Measurements from ENCODE around the gene DHFR. TPM values are rescaled to one million over a fixed set of nuclear protein-coding genes. Genes with fewer than 3 reads are reported as not detected.

Gene DHFR
- polyA plus RNA-seq, 1 of the 3 experiments (the other 2 are of a cell fraction): 16.6 TPM

DNA sequence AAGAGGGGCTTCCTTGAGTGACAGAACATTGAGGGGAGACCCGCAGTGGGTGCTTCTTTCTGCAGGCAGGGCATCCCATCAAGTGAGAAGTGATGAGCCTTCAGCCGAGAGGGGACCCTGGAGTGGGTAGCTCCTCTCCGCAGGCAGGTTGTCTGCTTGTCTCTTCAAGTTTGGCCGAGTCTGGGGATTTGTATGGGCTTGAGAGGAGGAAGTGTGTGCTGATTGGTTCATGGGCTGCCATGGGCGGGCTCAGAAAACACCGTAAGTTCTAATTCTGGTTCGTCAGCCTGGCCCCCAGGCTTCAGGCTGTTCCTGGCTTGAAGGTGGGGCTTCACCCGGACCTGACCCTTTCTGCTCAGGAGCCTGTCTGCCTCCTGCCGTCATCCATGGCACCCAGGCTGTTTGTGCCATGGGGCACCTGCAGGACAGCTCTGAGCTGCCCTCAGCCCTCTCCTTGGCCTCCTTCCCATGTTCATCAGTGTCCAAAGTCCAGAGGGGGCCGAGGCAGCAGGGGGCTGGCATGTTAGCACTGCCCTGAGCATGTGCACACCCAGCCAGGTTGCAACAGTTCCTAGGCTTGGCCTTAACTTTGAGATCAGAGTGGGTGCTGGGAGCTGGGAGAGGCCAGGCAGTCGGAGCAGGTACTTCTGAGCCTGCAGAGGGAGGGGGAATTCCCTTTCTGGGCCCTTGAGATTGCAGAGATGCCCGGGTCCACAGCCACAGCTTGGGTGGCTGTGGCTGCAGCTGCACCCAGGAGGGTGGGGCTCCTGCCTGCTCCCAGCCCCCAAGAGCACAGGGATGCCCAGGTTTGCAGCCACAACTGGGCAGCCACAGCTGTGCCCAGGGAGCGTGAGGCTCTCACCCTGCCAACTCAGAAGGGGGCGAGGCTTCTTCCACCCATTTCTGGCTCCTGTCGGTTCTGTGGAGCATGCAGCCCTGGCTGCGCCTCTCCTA lies 13.5 kb upstream of the DHFR start:
- Histone ChIP-seq H3K27ac (ENCODE audit: low read depth in 2 of 2, low read length in 1 of 2) (no peak overlapping the region), H3K4me3 (ENCODE audit: low read depth in 2 of 2, low read length in 1 of 2) (no peak overlapping the region), H3K4me2 (no peak overlapping the region), H3K9me2 (no peaks in the 10 kb centered on the region), H3K79me2 (ENCODE audit: insufficient read depth) (no peaks in the 10 kb centered on the region; the same call in 1 of the 2 replicates), H3F3A (replicated peaks; ENCODE audit: insufficient read depth) (peaks cover 14% of the 10 kb centered on the region), H3K4me1 (ENCODE audit: control insufficient read depth in 1 of 2, insufficient read depth in 2 of 2, low read depth in 1 of 2, low read length in 1 of 2) (no peaks in the 10 kb centered on the region), H4K20me1 (ENCODE audit: insufficient read depth) (no peaks in the 10 kb centered on the region), H2AFZ (ENCODE audit: low read depth) (no peak overlapping the region), H3K36me3 (replicated peaks in 1 of 2; ENCODE audit: control insufficient read depth in 1 of 2, insufficient read depth in 2 of 2, low read length in 1 of 2) (peaks cover 40 to 68% of the 10 kb centered on the region in 2 experiments), H3K9me3 (no peaks in the 10 kb centered on the region), H3K9ac (no peak overlapping the region), H3K27me3 (ENCODE audit: insufficient read depth) (no peaks in the 10 kb centered on the region)
- 89% methylated on average over 8 of the region's 16 CpGs for WGBS (ENCODE audit: low lambda C conversion rate)
- no peak for DNase-seq
- ChIA-PET CTCF (interaction anchor here (0.8 to 1.6 kb wide), 4 partner anchors 13 to 631 kb away, joined by 3 to 7 read pairs (median 4); partner anchors contain the start of genes DHFR and MSH3), POLR2A (no interaction called here)
- TF ChIP-seq USF2 (IDR thresholded peaks at IDR 0.05; ENCODE audit: borderline replicate concordance, low read depth, low read length): no peak
- TF ChIP-seq TCF12 (IDR thresholded peaks at IDR 0.05): no peak
- TF ChIP-seq RXRA (IDR thresholded peaks at IDR 0.05; ENCODE audit: borderline replicate concordance, low read depth): no peak
- TF ChIP-seq RAD21 (IDR thresholded peaks at IDR 0.05; ENCODE audit: low read length): no peak
- no peak for TF ChIP-seq MAX (IDR thresholded peaks at IDR 0.05; ENCODE audit: low read depth)
- TF ChIP-seq REST (IDR thresholded peaks at IDR 0.05; ENCODE audit: low read depth, low read length): no peak
- TF ChIP-seq TEAD4 (IDR thresholded peaks at IDR 0.05; ENCODE audit: borderline replicate concordance, insufficient read depth): no peak
- no peak for TF ChIP-seq FOXJ3 (CRISPR knock-in tag; IDR thresholded peaks at IDR 0.05)
- no peak for TF ChIP-seq ELF1 (IDR thresholded peaks at IDR 0.05)
- no peak for TF ChIP-seq RFX5 (IDR thresholded peaks at IDR 0.05; ENCODE audit: low read length)
- TF ChIP-seq, protein P1, sequence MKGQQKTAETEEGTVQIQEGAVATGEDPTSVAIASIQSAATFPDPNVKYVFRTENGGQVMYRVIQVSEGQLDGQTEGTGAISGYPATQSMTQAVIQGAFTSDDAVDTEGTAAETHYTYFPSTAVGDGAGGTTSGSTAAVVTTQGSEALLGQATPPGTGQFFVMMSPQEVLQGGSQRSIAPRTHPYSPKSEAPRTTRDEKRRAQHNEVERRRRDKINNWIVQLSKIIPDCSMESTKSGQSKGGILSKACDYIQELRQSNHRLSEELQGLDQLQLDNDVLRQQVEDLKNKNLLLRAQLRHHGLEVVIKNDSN (IDR thresholded peaks at IDR 0.05; ENCODE audit: borderline replicate concordance, low read depth): no peak
